Measurements from ENCODE around the gene TUBB8. TPM values are rescaled to one million over a fixed set of nuclear protein-coding genes. Genes with fewer than 3 reads are reported as not detected.

Gene TUBB8
- total RNA-seq (ENCODE audit: unreplicated experiment): 1.1 TPM
- long read RNA-seq: 0 reads

DNA sequence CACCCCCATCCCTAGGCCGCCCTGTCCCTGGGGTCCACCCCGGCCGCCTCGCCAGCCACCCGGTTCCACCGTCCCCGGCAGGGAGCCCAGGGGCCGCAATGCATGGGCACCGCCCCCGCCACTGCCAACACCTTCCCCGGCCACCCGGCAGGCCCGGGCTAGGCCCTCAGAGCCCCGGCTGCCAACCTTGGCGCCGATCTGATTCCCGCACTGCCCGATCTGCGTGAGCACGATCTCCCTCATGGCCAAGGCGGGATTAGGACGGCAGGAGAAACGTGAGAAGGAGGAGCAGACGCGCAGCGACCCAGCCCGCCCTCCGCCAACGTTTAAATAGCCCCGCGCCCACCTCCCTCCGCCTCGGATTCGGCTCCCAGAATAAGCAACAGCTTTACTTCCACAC lies at the start of gene TUBB8:
Gene TUBB8 (minus strand): TSS at position 301 of the 400 bp plus-strand sequence. CDS start 58 bp downstream, at position 243.
- H3K9me3 Mint-ChIP-seq (ENCODE audit: unreplicated experiment): no peaks in the 10 kb centered on the region
- H3K36me3 Mint-ChIP-seq (ENCODE audit: unreplicated experiment): no peaks in the 10 kb centered on the region
- no peak within 1 kb of the TSS for H3K27ac Mint-ChIP-seq (ENCODE audit: unreplicated experiment)
- no peak for DNase-seq
- no peaks in the 10 kb centered on the region for H3K4me1 Mint-ChIP-seq (ENCODE audit: low read depth, unreplicated experiment)
- TF ChIP-seq, protein P1, sequence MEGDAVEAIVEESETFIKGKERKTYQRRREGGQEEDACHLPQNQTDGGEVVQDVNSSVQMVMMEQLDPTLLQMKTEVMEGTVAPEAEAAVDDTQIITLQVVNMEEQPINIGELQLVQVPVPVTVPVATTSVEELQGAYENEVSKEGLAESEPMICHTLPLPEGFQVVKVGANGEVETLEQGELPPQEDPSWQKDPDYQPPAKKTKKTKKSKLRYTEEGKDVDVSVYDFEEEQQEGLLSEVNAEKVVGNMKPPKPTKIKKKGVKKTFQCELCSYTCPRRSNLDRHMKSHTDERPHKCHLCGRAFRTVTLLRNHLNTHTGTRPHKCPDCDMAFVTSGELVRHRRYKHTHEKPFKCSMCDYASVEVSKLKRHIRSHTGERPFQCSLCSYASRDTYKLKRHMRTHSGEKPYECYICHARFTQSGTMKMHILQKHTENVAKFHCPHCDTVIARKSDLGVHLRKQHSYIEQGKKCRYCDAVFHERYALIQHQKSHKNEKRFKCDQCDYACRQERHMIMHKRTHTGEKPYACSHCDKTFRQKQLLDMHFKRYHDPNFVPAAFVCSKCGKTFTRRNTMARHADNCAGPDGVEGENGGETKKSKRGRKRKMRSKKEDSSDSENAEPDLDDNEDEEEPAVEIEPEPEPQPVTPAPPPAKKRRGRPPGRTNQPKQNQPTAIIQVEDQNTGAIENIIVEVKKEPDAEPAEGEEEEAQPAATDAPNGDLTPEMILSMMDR (IDR thresholded peaks at IDR 0.05; ENCODE audit: partially characterized antibody, unreplicated experiment): no peak
- no peaks in the 10 kb centered on the region for H3K27me3 Mint-ChIP-seq (ENCODE audit: unreplicated experiment)
- H3K4me3 Mint-ChIP-seq (ENCODE audit: unreplicated experiment): no peak within 1 kb of the TSS

- H3K4me1 Mint-ChIP-seq (ENCODE audit: low read depth, unreplicated experiment): no peaks in the 10 kb centered on the region
- H3K36me3 Mint-ChIP-seq (ENCODE audit: unreplicated experiment): peaks cover 16% of the 10 kb centered on the region
- no peak overlapping the region for H3K27ac Mint-ChIP-seq (ENCODE audit: unreplicated experiment)
- no peak overlapping the region for H3K4me3 Mint-ChIP-seq (ENCODE audit: unreplicated experiment)
- no peaks in the 10 kb centered on the region for H3K27me3 Mint-ChIP-seq (ENCODE audit: unreplicated experiment)
- H3K9me3 Mint-ChIP-seq (ENCODE audit: unreplicated experiment): peaks cover 5% of the 10 kb centered on the region
- TF ChIP-seq, protein P1 (IDR thresholded peaks at IDR 0.05; ENCODE audit: partially characterized antibody, unreplicated experiment): no peak
- no peak for DNase-seq
Observed at GRCh38 chr10:96466-96865, 47.4 kb upstream of the TUBB8 start.

- Mint-ChIP-seq H3K4me1 (ENCODE audit: low read depth, unreplicated experiment) (no peaks in the 10 kb centered on the region), H3K36me3 (ENCODE audit: unreplicated experiment) (peaks cover 16% of the 10 kb centered on the region), H3K9me3 (ENCODE audit: unreplicated experiment) (peaks cover 5% of the 10 kb centered on the region), H3K27ac (ENCODE audit: unreplicated experiment) (no peak overlapping the region), H3K27me3 (ENCODE audit: unreplicated experiment) (no peaks in the 10 kb centered on the region), H3K4me3 (ENCODE audit: unreplicated experiment) (no peak overlapping the region)
- no peak for DNase-seq
- TF ChIP-seq, protein P1 (IDR thresholded peaks at IDR 0.05; ENCODE audit: partially characterized antibody, unreplicated experiment): no peak
Observed at GRCh38 chr10:95356-96115, 46.4 kb upstream of the TUBB8 start.

- no peak overlapping the region for H3K27ac Mint-ChIP-seq (ENCODE audit: unreplicated experiment)
- DNase-seq: no peak
- peaks cover 16% of the 10 kb centered on the region for H3K36me3 Mint-ChIP-seq (ENCODE audit: unreplicated experiment)
- H3K4me3 Mint-ChIP-seq (ENCODE audit: unreplicated experiment): no peak overlapping the region
- H3K27me3 Mint-ChIP-seq (ENCODE audit: unreplicated experiment): no peaks in the 10 kb centered on the region
- peaks cover 5% of the 10 kb centered on the region for H3K9me3 Mint-ChIP-seq (ENCODE audit: unreplicated experiment)
- no peaks in the 10 kb centered on the region for H3K4me1 Mint-ChIP-seq (ENCODE audit: low read depth, unreplicated experiment)
- TF ChIP-seq, protein P1 (IDR thresholded peaks at IDR 0.05; ENCODE audit: partially characterized antibody, unreplicated experiment): no peak
Observed at GRCh38 chr10:94613-95012, 45.5 kb upstream of the TUBB8 start.

- peaks cover 16% of the 10 kb centered on the region for H3K36me3 Mint-ChIP-seq (ENCODE audit: unreplicated experiment)
- TF ChIP-seq, protein P1 (IDR thresholded peaks at IDR 0.05; ENCODE audit: partially characterized antibody, unreplicated experiment): no peak
- H3K9me3 Mint-ChIP-seq (ENCODE audit: unreplicated experiment): peaks cover 5% of the 10 kb centered on the region
- H3K4me1 Mint-ChIP-seq (ENCODE audit: low read depth, unreplicated experiment): no peaks in the 10 kb centered on the region
- no peak for DNase-seq
- no peak overlapping the region for H3K4me3 Mint-ChIP-seq (ENCODE audit: unreplicated experiment)
- peaks cover 2% of the 10 kb centered on the region for H3K27me3 Mint-ChIP-seq (ENCODE audit: unreplicated experiment)
- no peak overlapping the region for H3K27ac Mint-ChIP-seq (ENCODE audit: unreplicated experiment)
Observed at GRCh38 chr10:92846-93245, 43.8 kb upstream of the TUBB8 start.

Data from glutamatergic neuron (in vitro differentiated cells).